Prostate gland (tissue), 2 donors: ENCODE data around the gene DNAJC17. TPM values are rescaled to one million over a fixed set of nuclear protein-coding genes. Genes with fewer than 3 reads are reported as not detected.

ENCODE experiments used
- DNase-seq: peaks from one replicate; pipeline ENCODE4 v3.0.0-alpha.2; 2019; ENCODE audit warnings: low spot score
- H3K27ac ChIP-seq, 2 donors: fragments of 200-600 bp; sonication (generic); 2 replicates each; pipeline ENCODE4 v1.5.1; 2017 to 2019
- H3K27me3 ChIP-seq: fragments of 200-600 bp; sonication (generic); replicated peaks from 2 replicates; pipeline ENCODE4 v1.5.1; 2019; ENCODE audit not compliant: insufficient read depth
- H3K36me3 ChIP-seq, 2 donors: fragments of 200-600 bp; sonication (generic); 1 replicate in 1 of 2; 2 replicates in 1 of 2; pipeline versions ENCODE4 v1.5.1 to v1.8.1; 2017 to 2019
- H3K4me1 ChIP-seq: fragments of 200-600 bp; sonication (generic); replicated peaks from 2 replicates; pipeline ENCODE4 v1.5.1; 2019
- H3K4me3 ChIP-seq, 2 donors: fragments of 200-600 bp; sonication (generic); 2 replicates each; pipeline ENCODE4 v1.5.1; 2017 to 2019
- H3K9me3 ChIP-seq: fragments of 200-600 bp; sonication (generic); 2 replicates; pipeline ENCODE4 v1.5.1; 2017
- POLR2A ChIP-seq: fragments of 450-650 bp; IDR thresholded peaks from one replicate; pipeline ENCODE4 v1.6.1; 2016; ENCODE audit warnings: antibody characterized with exemption, mild to moderate bottlenecking
- POLR2AphosphoS5 ChIP-seq: sonication (generic); formaldehyde crosslinking; IDR thresholded peaks from one replicate; pipeline ENCODE4 v1.6.1; 2017; ENCODE audit warnings: antibody characterized with exemption
- WGBS: methylation state at CpG from one replicate; pipeline ENCODE4 v1.1.5; 2018; 5-methylcytosine and 5-hydroxymethylcytosine counted together
- intact Hi-C: fragments of 100-400 bp; cut with DNase I; formaldehyde crosslinking; loops from one replicate; pipeline ENCODE4 v1.14.2; 2022
- total RNA-seq, 2 donors: library from RNA; depleted of rRNA; stranded (reverse); fragments of >200 nt; gene quantifications; one replicate each; pipeline ENCODE4 v1.1.0, GENCODE V29; 2016
- TF ChIP-seq, protein P1 (sequence below), 4 experiments: fragments of 200-600 bp in 2 of 4; fragments of 450-650 bp in 2 of 4; sonication (generic) in 2 of 4; IDR thresholded peaks; 1 replicate in 3 of 4; 2 replicates in 1 of 4; pipeline ENCODE4 v1.5.1; 2016 to 2019; ENCODE audit warnings: antibody characterized with exemption in 4 of 4, mild to moderate bottlenecking in 2 of 4, moderate library complexity in 2 of 4

Gene DNAJC17
- total RNA-seq, 2 donors from 2014 or later, result 29.2 to 29.6 TPM

DNA sequence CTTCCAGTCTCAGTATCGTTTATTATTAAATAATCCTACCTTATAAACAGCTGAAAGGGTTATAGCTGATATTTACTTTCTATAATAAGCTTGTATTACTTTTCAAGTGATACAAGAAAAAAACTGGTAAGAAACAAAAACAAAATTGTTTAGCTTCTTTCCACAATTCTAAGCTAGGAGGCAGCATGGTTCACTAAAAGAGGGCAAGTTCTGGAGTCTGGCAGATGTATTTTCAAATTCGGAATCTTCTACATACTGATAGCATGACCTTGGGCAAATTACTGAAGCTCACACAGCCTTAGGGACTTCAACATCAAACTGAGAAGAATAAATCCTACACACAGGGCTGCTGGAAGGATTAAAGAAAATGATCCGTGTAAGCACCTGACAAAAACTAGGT lies 22.1 kb downstream of the DNAJC17 start:
- Histone ChIP-seq H3K4me1 (peaks cover 22% of the 10 kb centered on the region), H3K36me3 (no peaks in the 10 kb centered on the region), H3K27ac (peak overlapping the region; percentile 80 to 81), H3K27me3 (no peaks in the 10 kb centered on the region), H3K4me3 (no peak overlapping the region), H3K9me3 (no peaks in the 10 kb centered on the region)
- intact Hi-C loops, result no loop called here
- no peak for DNase-seq
- 77% methylated on average over 3 of the region's 3 CpGs for WGBS
- TF ChIP-seq, protein P1, sequence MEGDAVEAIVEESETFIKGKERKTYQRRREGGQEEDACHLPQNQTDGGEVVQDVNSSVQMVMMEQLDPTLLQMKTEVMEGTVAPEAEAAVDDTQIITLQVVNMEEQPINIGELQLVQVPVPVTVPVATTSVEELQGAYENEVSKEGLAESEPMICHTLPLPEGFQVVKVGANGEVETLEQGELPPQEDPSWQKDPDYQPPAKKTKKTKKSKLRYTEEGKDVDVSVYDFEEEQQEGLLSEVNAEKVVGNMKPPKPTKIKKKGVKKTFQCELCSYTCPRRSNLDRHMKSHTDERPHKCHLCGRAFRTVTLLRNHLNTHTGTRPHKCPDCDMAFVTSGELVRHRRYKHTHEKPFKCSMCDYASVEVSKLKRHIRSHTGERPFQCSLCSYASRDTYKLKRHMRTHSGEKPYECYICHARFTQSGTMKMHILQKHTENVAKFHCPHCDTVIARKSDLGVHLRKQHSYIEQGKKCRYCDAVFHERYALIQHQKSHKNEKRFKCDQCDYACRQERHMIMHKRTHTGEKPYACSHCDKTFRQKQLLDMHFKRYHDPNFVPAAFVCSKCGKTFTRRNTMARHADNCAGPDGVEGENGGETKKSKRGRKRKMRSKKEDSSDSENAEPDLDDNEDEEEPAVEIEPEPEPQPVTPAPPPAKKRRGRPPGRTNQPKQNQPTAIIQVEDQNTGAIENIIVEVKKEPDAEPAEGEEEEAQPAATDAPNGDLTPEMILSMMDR (IDR thresholded peaks at IDR 0.05), result peak in 2 of 4 experiments; percentile 30 to 51
- TF ChIP-seq POLR2AphosphoS5, result no peak

DNA sequence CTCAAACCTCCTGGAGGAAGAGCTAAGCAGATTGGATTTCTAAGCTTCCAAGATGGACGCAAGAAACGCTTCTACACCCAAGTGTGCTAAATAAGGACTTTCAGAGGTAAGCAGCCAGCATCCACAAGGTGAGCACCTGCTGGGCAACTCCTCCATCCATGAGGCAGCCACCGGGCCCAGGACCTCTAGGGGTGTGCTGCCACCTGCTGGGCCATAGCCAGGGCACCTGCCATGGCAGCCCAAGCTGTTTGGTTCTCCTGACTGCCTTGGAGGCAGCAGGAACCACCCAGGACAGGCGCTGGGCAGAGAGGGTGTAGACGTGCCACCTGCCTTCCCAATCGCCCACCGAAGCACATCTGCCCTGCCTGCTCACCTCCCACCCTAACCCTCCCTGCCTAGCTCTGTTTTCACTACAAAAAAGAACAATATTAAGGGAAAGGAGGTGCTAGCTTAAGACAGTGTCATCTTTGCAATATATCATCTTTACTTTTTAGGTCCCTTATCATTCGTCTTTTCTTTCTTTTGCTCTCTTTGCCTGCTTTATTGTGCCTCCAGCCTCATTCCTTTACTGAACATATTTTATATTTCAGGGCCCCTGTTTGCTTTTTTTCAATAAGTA lies 24.6 kb downstream of the DNAJC17 start:
- H3K4me3 ChIP-seq, result no peak overlapping the region
- WGBS, result 51% methylated on average over 8 of the region's 8 CpGs
- DNase-seq, result peak; percentile 75
- no peaks in the 10 kb centered on the region for H3K9me3 ChIP-seq
- peaks cover 16% of the 10 kb centered on the region for H3K4me1 ChIP-seq
- intact Hi-C loops, result no loop called here
- H3K36me3 ChIP-seq, result peaks cover 0 to 4% of the 10 kb centered on the region in 2 donors
- H3K27ac ChIP-seq, result no peak overlapping the region
- H3K27me3 ChIP-seq, result no peaks in the 10 kb centered on the region
- TF ChIP-seq POLR2A (no peak), POLR2AphosphoS5 (peak; percentile 56)
- TF ChIP-seq, protein P1 (IDR thresholded peaks at IDR 0.05), result peak; percentile 44 to 89 (median 76)

DNA sequence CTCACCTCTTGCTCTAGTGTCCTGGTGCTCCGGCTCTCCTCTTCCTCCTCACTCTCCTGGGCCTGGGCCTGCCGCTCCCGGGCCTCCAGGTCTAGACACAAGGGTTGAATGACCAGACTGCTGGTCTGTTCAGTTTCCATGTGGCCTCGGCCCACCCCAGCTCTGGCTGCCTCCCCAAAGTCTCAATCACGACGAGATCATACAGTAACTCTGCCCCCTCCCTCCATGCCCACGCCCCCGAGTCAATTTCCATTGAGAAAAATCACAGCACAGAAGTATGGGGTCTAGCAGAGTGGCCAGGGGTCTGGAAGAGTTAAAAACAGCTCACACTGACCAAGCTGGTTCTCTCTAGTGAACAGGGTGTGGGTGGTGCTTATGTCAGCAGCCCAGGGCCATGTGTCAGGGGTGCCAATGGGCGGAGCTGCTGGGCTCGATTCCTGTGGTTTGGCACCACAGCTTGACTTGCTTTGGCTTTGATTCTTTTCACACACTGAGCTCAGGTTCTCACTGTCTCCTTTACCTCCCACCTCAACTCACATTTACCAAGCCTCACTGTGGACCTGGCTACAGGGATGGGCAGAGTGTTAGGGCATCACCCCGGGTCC lies 30.6 kb downstream of the DNAJC17 start:
- intact Hi-C loops, result no loop called here
- Histone ChIP-seq H3K36me3 (peaks cover 4% of the 10 kb centered on the region in 2 donors), H3K4me1 (peaks cover 6% of the 10 kb centered on the region), H3K27me3 (no peaks in the 10 kb centered on the region), H3K4me3 (no peak overlapping the region), H3K9me3 (no peaks in the 10 kb centered on the region), H3K27ac (peak overlapping the region; percentile 72 to 77)
- 68% methylated on average over 11 of the region's 11 CpGs for WGBS
- TF ChIP-seq POLR2A (peak; percentile 62), POLR2AphosphoS5 (peak; percentile 92)
- TF ChIP-seq, protein P1 (IDR thresholded peaks at IDR 0.05), result no peak
- DNase-seq, result peak; percentile 93

DNA sequence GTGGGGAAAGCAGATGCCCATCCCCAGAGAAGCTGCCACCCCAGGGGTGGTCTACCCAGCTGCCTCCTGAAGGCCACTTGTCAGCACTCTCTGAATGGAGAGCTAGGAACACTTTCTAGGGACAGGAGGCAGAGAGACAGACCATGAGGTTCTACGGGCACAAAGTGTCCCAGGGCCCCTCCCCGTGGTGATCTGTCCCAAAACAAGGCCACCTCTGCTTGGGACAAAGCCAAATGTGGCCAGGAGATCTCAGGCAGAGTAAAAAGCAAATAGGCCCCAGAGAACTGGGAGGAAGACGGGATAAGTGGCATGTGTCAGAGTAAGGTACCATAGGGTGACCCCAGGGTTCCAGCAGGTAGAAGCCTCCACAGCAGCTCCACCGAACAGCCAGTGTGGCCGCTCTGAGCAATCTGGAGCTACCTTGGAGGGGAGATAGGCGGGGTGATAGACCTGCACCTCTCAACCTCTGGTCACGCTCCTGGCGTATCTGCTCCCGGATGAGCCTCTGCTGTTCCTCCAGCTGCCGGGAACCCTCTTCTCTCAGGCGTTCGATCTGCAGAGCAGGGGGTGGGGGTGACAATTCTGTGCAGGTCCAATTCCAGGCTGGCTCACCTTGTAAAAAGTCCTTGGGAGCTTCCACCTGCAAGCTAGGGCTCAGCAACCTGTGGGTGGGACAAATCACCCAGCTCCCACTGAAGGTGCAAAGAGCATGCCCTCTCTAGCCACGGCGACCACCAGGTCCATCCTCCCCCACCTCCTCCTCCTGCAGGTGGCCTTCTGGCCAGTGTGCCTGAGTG lies 31.3 kb downstream of the DNAJC17 start:
- Histone ChIP-seq H3K27ac (peak overlapping the region; percentile 72 to 77), H3K36me3 (peaks cover 4% of the 10 kb centered on the region in 2 donors)
- intact Hi-C loops, result no loop called here

More for the DNA sequence above, 31.3 kb downstream of the DNAJC17 start:
- H3K9me3 ChIP-seq, result no peaks in the 10 kb centered on the region
- WGBS, result 87% methylated on average over 14 of the region's 14 CpGs
- H3K4me1 ChIP-seq, result peaks cover 6% of the 10 kb centered on the region
- TF ChIP-seq POLR2AphosphoS5 (no peak), POLR2A (no peak)
- TF ChIP-seq, protein P1 (IDR thresholded peaks at IDR 0.05), result no peak
- no peaks in the 10 kb centered on the region for H3K27me3 ChIP-seq
- no peak overlapping the region for H3K4me3 ChIP-seq
- no peak for DNase-seq
